ENCODE data around the gene GPS1.

The GPS1 gene

DNA sequence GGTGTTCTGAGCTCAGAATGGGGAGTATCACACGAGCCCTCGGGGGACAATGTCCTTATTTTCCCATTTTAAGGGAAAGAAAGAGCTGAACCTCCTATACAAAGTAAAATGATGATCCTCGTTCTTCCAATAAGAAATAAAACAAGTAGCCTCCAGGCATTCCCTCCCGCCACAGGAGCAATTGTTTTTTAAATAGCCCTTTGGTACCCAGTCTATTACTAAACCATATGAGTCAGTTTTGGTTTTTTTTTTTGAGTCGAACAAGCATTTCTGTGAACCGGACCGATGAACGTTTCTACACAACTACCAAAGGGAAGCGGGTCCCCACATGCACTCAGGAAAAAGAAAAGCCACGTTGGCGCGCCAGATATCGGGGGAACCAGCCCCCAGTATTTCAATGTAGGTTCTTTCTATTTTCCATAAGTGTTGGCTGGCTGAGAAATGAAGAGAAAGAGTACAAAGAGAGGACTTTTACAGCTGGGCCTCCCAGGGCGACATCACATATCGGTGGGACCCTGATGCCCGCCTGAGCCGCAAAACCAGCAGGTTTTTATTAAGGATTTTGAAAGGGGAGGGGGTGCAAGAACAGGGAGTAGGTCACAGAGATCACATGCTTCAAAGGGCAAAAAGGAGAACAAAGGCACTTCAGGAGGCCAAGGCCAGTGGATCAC lies 10.4 kb upstream of the GPS1 start:
- no peak for DNase-seq (ENCODE audit: extremely low read depth in 1 of 2, low read depth in 1 of 2)

DNA sequence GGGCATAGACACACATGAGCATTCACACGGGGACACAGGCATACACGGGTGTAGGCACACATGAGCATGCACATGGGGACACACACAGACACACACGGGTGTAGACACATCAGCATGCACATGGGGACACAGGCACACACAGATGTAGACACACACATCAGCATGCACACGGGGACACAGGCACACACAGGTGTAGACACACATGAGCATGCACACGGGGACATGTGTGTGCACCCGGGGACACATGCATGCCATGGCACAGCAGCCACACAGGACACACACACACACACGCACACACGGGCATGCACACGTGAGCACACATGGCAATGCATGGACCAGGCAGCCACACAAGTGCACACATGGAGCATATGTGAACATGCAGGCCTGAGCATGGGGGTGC lies 9.0 kb upstream of the GPS1 start:
- no peak for DNase-seq (ENCODE audit: extremely low read depth in 1 of 2, low read depth in 1 of 2)

- DNase-seq (ENCODE audit: extremely low read depth in 1 of 2, low read depth in 1 of 2): no peak
Measured at GRCh38 chr17:82043507-82043906, 8.2 kb upstream of the GPS1 start.

- DNase-seq (ENCODE audit: extremely low read depth in 1 of 2, low read depth in 1 of 2): no peak
Measured at GRCh38 chr17:82045936-82046484, 5.7 kb upstream of the GPS1 start.

- DNase-seq (ENCODE audit: extremely low read depth in 1 of 2, low read depth in 1 of 2): no peak
Measured at GRCh38 chr17:82046903-82047302, 4.8 kb upstream of the GPS1 start.

DNA sequence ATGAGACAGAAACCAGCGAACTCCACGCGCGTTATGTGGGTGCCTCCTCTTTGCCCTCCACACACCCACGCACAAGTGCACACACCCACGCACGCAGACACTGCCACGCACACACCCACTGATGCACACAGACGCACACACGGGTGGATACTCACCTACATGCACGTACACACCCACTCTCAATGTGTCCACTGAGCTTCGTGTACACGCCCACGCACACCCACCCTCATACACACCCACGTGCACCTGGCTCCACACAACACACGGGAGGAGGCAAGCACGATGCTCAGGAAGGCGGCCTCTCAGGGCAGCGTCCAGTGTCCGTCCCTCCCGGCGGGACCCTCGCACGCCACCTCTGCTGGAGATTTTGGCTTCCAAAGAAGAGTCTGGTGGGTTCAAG lies 4.3 kb upstream of the GPS1 start:
- DNase-seq (ENCODE audit: extremely low read depth in 1 of 2, low read depth in 1 of 2): no peak

- no peak for DNase-seq (ENCODE audit: extremely low read depth in 1 of 2, low read depth in 1 of 2)
Measured at GRCh38 chr17:82047914-82048570, 3.7 kb upstream of the GPS1 start.

DNA sequence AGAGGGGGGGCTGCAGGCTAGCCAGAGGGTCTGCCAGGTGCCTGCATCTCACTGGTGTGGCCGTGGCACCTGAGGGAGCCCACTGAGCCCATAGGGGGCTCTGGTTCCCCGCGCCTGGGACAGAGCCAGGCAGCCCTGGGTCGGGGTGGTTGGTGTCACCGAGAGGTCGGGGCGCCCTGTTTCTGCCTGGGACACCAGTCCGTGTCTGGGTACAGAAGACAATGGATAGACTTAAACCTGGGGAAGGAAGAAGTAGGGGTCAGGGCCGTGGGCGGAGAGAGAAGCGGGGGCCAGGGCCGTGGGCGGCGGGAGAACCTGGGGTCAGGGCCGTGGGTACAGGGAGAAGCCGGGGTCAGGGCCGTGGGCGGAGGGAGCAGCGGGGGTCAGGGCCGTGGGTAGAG lies 3.1 kb upstream of the GPS1 start:
- DNase-seq (ENCODE audit: extremely low read depth in 1 of 2, low read depth in 1 of 2): no peak

DNA sequence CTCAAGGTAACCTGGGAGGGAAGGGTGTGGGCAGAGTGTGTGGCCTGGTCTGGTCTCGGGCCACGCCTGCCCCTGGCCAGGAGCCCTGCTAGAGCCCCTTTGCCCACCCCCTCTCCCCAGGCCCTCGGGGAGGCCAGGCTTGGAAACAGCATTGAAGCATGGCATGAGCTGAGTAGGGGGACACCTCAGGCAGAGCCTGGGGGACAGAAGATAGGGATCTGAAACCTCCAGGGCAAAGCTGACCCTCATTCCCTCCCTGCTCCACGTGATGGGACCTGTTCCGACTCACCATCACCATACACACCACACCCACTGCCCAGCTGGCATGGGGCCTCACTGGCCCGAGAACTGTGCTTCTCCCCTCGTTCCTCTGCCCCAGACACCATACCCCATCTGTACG lies 2.6 kb upstream of the GPS1 start:
- DNase-seq (ENCODE audit: extremely low read depth in 1 of 2, low read depth in 1 of 2): no peak

DNA sequence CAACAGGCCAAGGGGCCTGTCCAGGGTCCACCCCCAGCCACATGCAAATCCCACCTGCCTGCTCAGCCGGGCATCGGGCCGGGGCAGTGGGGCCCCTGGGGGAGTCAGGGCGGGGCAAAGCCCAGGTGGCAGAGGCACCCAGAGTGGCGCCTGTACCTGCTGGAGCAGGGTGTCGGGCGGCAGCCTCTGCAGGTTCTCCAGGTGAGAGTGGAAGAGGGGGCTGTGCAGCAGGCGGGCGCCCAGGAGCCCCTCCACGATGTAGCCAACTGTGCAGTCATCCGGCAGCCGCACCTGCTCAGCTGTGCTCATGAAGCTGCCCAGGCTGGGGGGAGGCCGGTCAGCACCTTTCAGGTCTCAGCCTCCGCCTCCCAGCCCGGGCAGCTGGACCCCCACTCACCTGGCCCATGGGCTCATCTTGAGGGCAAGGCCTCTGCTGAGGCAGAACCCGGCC lies 2.2 kb upstream of the GPS1 start:
- no peak for DNase-seq (ENCODE audit: extremely low read depth in 1 of 2, low read depth in 1 of 2)

GRCh38 chr17:82050152-82050760 lies 1.4 kb upstream of the GPS1 start:
- no peak for DNase-seq (ENCODE audit: extremely low read depth in 1 of 2, low read depth in 1 of 2)

DNA sequence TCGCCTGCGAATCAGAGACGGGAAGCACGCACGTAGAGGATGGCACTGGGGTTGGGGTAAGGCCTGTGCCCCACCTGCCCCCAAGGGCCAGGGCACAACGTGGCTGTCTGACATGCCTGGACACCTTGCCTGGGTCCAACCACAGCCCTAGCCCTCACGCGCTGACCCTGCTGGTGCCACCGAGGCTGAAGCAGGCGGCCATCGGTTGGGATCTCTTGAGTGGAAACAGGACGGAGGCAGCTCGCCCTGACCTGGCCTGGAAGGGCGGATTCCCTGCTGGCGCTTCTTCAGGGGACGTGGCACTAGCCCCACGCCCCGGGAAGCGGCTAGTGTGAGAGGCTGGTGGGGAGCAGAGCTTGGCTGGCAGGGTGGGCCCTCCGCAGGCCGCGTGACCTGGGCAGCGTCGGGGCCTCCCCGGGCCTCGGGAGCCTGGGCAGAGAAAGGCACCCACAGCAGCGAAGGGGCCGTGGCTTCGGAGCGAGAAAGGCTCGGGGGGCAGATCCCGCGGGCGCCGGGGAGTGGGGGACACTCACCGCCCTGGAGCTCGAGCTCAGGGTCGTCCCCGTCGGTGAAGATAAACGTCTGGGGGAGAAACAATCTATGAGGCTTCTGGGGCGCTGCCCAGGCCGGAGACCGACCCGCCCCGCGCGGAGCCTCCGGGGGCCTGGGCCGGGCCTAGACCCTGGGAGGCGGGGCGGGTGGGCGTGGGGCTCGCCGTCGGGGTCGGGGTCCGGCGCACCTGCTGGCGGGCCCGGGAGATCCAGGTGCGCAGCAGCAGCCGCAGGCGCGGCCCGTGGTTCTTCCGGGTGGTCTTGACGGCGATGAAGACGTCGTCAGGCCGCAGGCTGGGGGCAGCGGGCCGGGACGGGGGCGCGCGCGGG lies 697 bp upstream of the GPS1 start:
- DNase-seq (ENCODE audit: extremely low read depth in 1 of 2, low read depth in 1 of 2): no peak

GRCh38 chr17:82052638-82053059 lies 951 bp downstream of the GPS1 start:
- DNase-seq (ENCODE audit: extremely low read depth in 1 of 2, low read depth in 1 of 2): no peak

- no peak for DNase-seq (ENCODE audit: extremely low read depth in 1 of 2, low read depth in 1 of 2)
Measured at GRCh38 chr17:82053130-82053529, 1.4 kb downstream of the GPS1 start.

DNA sequence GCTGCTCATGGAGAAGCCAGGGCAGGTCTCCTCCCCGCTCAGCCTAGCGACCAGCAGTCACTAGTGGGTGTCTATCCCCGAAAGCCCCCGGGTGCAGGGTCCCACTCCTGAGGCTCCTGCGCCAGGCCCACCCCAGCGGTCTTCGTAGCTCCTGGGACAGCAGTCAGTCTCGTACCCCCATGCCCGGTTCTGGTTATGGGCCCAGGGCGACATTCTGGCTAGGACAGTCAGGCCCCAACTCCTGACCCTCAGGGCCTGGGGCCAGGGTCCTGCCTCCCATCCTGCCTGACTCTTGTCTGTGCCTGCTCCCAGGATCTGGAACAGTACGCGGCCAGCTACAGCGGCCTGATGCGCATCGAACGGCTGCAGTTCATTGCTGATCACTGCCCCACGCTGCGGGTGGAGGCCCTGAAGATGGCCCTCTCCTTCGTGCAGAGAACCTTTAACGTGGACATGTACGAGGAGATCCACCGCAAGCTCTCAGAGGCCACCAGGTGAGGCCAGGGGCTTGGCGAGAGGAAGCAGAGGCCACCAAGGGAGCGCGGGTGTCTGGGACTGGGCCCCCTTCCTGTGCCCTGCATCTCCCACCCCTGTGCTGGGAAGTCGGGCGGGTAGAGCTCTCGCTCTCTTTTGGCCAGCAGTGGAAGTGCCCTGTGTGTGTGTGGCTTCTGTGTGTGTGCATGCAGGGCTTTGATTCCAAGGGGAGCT lies 2.0 kb downstream of the GPS1 start:
- DNase-seq (ENCODE audit: extremely low read depth in 1 of 2, low read depth in 1 of 2): no peak

DNA sequence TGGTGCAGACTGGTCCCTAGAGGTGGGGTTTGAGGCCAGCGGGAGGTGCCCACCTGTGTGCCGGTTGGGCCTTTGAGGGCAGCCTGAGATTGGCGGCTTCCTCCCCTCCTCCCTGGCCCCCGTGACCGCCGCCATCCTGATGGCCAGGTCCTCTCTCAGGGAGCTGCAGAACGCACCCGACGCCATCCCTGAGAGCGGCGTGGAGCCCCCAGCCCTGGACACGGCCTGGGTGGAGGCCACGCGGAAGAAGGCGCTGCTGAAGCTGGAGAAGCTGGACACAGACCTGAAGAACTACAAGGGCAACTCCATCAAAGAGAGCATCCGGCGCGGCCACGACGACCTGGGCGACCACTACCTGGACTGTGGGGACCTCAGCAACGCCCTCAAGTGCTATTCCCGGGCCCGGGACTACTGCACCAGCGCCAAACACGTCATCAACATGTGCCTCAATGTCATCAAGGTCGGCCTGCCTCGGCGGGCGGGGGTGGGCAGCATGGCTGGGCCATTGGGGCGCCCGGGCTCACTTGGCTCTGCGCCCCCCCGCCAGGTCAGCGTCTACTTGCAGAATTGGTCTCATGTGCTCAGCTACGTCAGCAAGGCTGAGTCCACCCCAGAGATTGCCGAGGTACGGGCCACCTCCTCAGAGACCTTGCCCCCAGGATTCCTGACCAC lies 2.8 kb downstream of the GPS1 start:
- no peak for DNase-seq (ENCODE audit: extremely low read depth in 1 of 2, low read depth in 1 of 2)

DNA sequence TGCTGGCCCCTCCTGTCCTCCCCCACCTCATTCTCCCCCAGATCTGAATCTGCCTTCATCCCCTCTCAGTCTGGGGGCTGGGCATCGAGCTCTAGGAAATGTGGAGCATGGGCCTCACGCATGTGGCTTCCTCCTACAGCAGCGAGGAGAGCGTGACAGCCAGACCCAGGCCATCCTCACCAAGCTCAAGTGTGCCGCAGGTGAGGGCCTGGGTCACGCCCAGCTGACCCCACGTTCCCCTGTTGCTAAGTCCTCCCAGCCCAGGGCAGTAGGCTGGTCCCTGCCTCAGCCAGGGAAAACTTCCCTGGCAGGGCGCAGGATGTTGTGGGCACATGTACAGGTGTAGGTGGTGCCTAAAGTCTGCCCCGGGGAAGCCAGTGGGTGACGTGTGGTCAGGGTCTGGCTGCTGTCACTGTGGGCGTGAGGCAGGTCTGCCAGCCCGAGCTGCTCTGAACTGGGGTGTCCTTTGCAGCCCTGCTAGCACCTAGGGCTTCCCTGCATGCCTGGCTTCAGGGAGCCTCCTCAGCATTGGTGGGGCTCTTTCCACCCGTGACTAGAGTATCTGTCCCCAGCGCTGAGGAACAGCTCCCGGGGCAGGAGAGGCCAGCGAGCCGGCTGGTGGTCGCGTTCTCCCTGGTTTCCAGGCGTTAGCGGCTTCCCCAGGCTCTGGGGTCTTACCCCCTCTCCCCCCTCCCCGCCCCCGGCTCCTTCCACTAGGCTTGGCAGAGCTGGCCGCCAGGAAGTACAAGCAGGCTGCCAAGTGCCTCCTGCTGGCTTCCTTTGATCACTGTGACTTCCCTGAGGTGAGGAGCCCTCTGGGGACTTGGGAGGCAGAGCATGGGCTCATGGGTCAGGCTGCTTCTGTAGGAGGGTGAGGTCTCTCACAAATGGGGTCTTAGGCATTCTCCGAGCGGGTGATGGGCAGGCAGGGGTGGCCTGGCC lies 3.6 kb downstream of the GPS1 start:
- no peak for DNase-seq (ENCODE audit: extremely low read depth in 1 of 2, low read depth in 1 of 2)

GRCh38 chr17:82055965-82056728 lies 4.4 kb downstream of the GPS1 start:
- DNase-seq (ENCODE audit: extremely low read depth in 1 of 2, low read depth in 1 of 2): no peak
